Keratinocyte (primary cell): Measurements from ENCODE around the gene CREB5. TPM values are rescaled to one million over a fixed set of nuclear protein-coding genes. Genes with fewer than 3 reads are reported as not detected.

Experiments used
- DNase-seq: peaks from one replicate; pipeline ENCODE4 v3.0.0-alpha.2; 2011; ENCODE audit warnings: low read depth, missing footprints, low spot score
- FAIRE-seq: peaks from 2 replicates; lab custom pipeline; 2011; peaks lifted over from hg19 to GRCh38; lab: Jason Lieb, UNC
- H2AFZ ChIP-seq: 2 replicates; pipeline ENCODE4 v1.6.0; 2012; ENCODE audit warnings: low read length, control low read depth, inconsistent platforms; ENCODE audit not compliant: control insufficient read depth
- H3K27ac ChIP-seq: 2 replicates; pipeline ENCODE4 v1.5.1; 2011; ENCODE audit warnings: low read length; ENCODE audit not compliant: control insufficient read depth, insufficient read depth
- H3K27me3 ChIP-seq: 3 replicates; pipeline ENCODE4 v1.6.0; 2011; ENCODE audit warnings: low read length; ENCODE audit not compliant: control insufficient read depth, insufficient read depth; ENCODE audit errors: extremely low read depth
- H3K36me3 ChIP-seq, 2 experiments: 2 replicates in 1 of 2; 3 replicates in 1 of 2; pipeline ENCODE4 v1.5.1; 2011; ENCODE audit warnings: low read length in 2 of 2, mild to moderate bottlenecking in 1 of 2; ENCODE audit not compliant: control insufficient read depth in 2 of 2, insufficient read depth in 2 of 2; ENCODE audit errors: extremely low read depth in 1 of 2
- H3K4me1 ChIP-seq: 3 replicates; pipeline ENCODE4 v1.5.1; 2011; ENCODE audit warnings: low read length; ENCODE audit not compliant: control insufficient read depth, insufficient read depth; ENCODE audit errors: extremely low read depth
- H3K4me2 ChIP-seq: 3 replicates; pipeline ENCODE4 v1.6.0; 2011; ENCODE audit warnings: low read depth, low read length; ENCODE audit not compliant: control insufficient read depth, insufficient read depth; ENCODE audit errors: extremely low read depth
- H3K4me3 ChIP-seq, 3 experiments: fragments of 200-600 bp in 1 of 3; sonication (generic) in 1 of 3; 2 replicates in 2 of 3; 3 replicates in 1 of 3; pipeline ENCODE4 v1.5.1; 2011 to 2016; ENCODE audit warnings: low read length in 3 of 3, mild to moderate bottlenecking in 3 of 3, control low read depth in 2 of 3, inconsistent platforms in 1 of 3, low read depth in 1 of 3, mixed read lengths in 1 of 3, mixed run types in 1 of 3, moderate library complexity in 1 of 3; ENCODE audit not compliant: control insufficient read depth in 2 of 3, insufficient read depth in 2 of 3; ENCODE audit errors: extremely low read depth in 1 of 3
- H3K79me2 ChIP-seq: 2 replicates; pipeline ENCODE4 v1.6.0; 2012; ENCODE audit warnings: low read length; ENCODE audit not compliant: control insufficient read depth, insufficient read depth
- H3K9ac ChIP-seq: 3 replicates; pipeline ENCODE4 v1.6.0; 2011; ENCODE audit warnings: low read length; ENCODE audit not compliant: control insufficient read depth, insufficient read depth; ENCODE audit errors: extremely low read depth
- H3K9me1 ChIP-seq: 3 replicates; pipeline ENCODE4 v1.6.0; 2011; ENCODE audit warnings: low read length; ENCODE audit not compliant: control insufficient read depth, insufficient read depth; ENCODE audit errors: extremely low read depth
- H3K9me3 ChIP-seq: 2 replicates; pipeline ENCODE4 v1.5.1; 2012; ENCODE audit warnings: low read depth, low read length; ENCODE audit not compliant: control insufficient read depth
- H4K20me1 ChIP-seq: 3 replicates; pipeline ENCODE4 v1.6.0; 2011; ENCODE audit warnings: low read length; ENCODE audit not compliant: control insufficient read depth, insufficient read depth; ENCODE audit errors: extremely low read depth
- CTCF ChIP-seq, 3 experiments: IDR thresholded peaks in 1 of 3; conservative IDR thresholded peaks in 1 of 3; optimal IDR thresholded peaks in 1 of 3; 2 replicates in 2 of 3; 3 replicates in 1 of 3; pipeline versions ENCODE3 to v1.5.1; 2011; ENCODE audit warnings: low read length in 3 of 3, mild to moderate bottlenecking in 3 of 3, moderate library complexity in 2 of 3, control low read depth in 1 of 3, inconsistent platforms in 1 of 3; ENCODE audit not compliant: insufficient read depth in 2 of 3; ENCODE audit errors: extremely low read depth in 1 of 3
- EZH2 ChIP-seq: IDR thresholded peaks from one replicate; pipeline ENCODE4 v1.6.1; 2012; ENCODE audit warnings: inconsistent platforms, mild to moderate bottlenecking, low read length, moderate library complexity
- dilution Hi-C: fragments of 300-500 bp; cut with MboI; formaldehyde crosslinking; loops from one replicate; pipeline ENCODE4 v1.7.0; 2020; ENCODE audit warnings: low sequenced_read_pairs; ENCODE audit not compliant: extremely low pct_ligation_motif_present
- polyA plus RNA-seq, 5 experiments: library from polyadenylated mRNA; depleted of rRNA in 3 of 5; stranded (reverse) in 3 of 5; stranded (forward) in 1 of 5; unstranded in 1 of 5; fragments of >200 nt; gene quantifications; 1 replicate in 1 of 5; 2 replicates in 3 of 5; 3 replicates in 1 of 5; pipeline versions ENCODE4 v1.2.1 to v1.2.3, GENCODE V29; 2011 to 2012; ENCODE audit warnings: missing spikeins in 2 of 5, low read depth in 1 of 5, low replicate concordance in 1 of 5

CREB5 gene
- polyA plus RNA-seq, 1 donor (not counting 4 experiments of a cell fraction or from before 2014, with no cell fraction given) = 7.9 TPM

- DNase-seq (no peak), FAIRE-seq (no peak)
- Histone ChIP-seq H3K4me1 (no peaks in the 10 kb centered on the region), H3K36me3 (no peaks in the 10 kb centered on the region), H3K9ac (no peak overlapping the region), H3K27ac (no peak overlapping the region), H3K79me2 (no peaks in the 10 kb centered on the region), H3K27me3 (no peaks in the 10 kb centered on the region), H3K4me2 (no peak overlapping the region), H3K9me1 (no peaks in the 10 kb centered on the region), H3K4me3 (no peak overlapping the region), H4K20me1 (no peaks in the 10 kb centered on the region), H2AFZ (no peak overlapping the region), H3K9me3 (no peaks in the 10 kb centered on the region)
- TF ChIP-seq CTCF (optimal IDR thresholded peaks at IDR 0.05 in 1 of 3, IDR thresholded peaks at IDR 0.05 in 1 of 3, conservative IDR thresholded peaks at IDR 0.05 in 1 of 3; ENCODE audit: extremely low read depth in 1 of 3, insufficient read depth in 2 of 3, low read length in 3 of 3) (no peak), EZH2 (no peak)
- dilution Hi-C loops = no loop called here
Measured at GRCh38 chr7:28787106-28787505, 374.8 kb downstream of the CREB5 start.

DNA sequence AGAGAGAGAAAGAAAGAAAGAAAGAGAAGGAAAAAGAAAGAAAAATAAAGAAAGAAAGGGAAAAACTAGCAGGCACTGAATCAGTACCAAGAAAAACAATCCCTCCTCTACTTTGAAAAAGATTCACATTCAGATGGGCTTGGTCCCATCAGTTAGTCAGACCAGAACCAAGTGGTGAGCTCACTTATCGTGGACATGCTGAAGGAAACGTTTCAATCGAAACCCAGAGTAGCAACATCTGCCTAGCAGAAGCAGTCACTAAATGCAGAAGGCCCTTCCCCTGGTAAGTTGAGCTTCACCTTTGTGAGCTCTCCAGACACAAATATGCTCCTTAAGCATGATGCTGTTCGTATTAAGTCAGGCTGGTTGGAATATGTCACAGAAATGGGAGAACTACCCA, 378.1 kb downstream of the CREB5 start:
- H3K27me3 ChIP-seq = no peaks in the 10 kb centered on the region
- H3K4me1 ChIP-seq = no peaks in the 10 kb centered on the region
- no peaks in the 10 kb centered on the region for H3K36me3 ChIP-seq
- H3K4me3 ChIP-seq = no peak overlapping the region
- TF ChIP-seq CTCF (optimal IDR thresholded peaks at IDR 0.05 in 1 of 3, IDR thresholded peaks at IDR 0.05 in 1 of 3, conservative IDR thresholded peaks at IDR 0.05 in 1 of 3; ENCODE audit: extremely low read depth in 1 of 3, insufficient read depth in 2 of 3, low read length in 3 of 3) (no peak), EZH2 (no peak)
- H3K27ac ChIP-seq = no peak overlapping the region
- no peaks in the 10 kb centered on the region for H4K20me1 ChIP-seq
- dilution Hi-C loops = no loop called here
- no peak overlapping the region for H3K4me2 ChIP-seq
- H3K79me2 ChIP-seq = no peaks in the 10 kb centered on the region
- DNase-seq (no peak), FAIRE-seq (no peak)
- no peak overlapping the region for H2AFZ ChIP-seq
- no peak overlapping the region for H3K9ac ChIP-seq
- H3K9me1 ChIP-seq = no peaks in the 10 kb centered on the region
- H3K9me3 ChIP-seq = no peaks in the 10 kb centered on the region
